GM18867 (cell line): ENCODE data around the gene ANAPC15.

ENCODE experiments used
- ATAC-seq: cut with Tn5 transposase; IDR thresholded peaks from one replicate; pipeline ENCODE4 v1.9.1; 2021; ENCODE audit warnings: mild to moderate bottlenecking, moderate library complexity; ENCODE audit not compliant: unreplicated experiment

The ANAPC15 gene

DNA sequence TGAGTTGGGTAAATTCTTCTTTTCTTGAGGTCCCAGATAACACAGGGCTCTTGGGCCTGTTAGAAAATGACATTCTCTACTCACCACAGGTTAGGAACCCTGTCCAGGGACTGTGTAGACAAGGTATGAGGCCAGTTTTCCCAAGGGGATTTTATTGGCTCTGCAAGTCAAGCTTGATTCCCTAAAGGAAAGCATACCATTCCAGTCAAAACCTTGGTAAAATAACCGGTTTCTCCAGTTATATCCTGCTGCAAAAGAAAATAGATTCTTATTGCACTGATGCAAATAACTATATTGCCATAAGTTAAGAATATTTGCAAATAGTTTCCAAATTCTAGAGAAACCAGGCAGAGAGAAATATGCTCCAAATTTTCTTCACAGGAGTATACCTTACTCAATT is 13.5 kb upstream of the ANAPC15 start:
- ATAC-seq = no peak

DNA sequence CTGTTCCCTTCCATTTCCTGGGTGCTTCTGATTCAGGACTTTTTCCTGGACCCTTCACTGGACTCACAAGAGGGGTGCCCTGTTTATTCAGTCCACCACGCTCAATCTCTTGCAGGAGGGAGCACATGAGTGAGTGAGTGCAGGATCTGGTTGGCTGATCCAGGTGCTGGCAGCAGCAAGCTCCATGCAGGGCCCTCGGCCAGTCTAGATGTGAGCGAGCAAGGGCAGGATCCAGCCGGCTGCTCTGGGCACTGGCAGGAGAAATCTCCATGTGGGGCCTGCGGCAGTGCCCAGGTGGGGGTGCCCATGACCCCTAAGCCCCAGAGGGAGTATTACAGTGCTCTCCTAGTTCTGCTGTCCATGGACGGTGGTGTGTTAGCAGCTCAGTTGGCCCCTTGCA is 11.6 kb upstream of the ANAPC15 start:
- no peak for ATAC-seq

DNA sequence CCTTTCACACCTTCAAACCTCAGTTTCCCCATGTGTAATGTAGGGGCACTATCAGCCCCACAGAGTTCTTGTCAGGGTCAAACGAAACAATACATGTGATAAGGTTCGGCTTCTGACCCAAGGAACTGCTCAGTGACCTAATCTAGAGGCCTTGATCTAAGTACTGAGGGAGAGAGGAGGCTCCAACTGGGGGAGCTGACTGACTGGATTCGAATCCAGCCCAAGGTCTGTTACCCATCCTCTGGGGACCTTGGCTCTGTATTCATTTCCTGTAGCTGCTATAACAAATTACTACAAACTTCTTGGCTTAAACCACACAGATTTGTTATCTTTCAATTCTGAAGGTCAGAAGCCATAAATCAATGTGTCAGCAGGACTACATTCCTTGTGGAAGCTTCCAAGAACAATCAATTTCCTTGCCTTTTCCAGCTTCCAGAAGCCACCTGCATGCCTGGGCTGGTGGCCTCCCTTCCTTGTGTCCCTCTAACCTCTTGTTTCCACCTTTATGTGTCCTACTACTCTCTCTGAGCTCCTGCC is 10.7 kb upstream of the ANAPC15 start:
- ATAC-seq = no peak

DNA sequence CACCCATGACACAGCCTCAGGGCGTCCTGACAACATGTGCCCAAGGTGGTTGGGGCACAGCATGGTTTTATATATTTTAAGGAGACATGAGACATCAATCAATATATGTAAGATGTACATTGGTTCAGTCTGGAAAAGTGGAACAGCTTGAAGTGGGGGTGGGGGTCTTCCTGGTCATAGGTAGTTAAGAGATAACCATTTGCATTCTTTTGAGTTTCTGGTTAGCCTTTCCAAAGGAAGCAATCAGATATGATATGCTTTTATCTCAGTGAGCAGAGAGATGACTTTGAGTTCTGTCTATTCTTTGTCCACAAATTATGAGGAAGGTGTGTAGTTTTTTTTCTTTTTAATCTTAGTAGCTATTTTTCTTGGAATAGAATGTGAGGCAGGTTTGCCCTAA is 10.1 kb upstream of the ANAPC15 start:
- no peak for ATAC-seq

DNA sequence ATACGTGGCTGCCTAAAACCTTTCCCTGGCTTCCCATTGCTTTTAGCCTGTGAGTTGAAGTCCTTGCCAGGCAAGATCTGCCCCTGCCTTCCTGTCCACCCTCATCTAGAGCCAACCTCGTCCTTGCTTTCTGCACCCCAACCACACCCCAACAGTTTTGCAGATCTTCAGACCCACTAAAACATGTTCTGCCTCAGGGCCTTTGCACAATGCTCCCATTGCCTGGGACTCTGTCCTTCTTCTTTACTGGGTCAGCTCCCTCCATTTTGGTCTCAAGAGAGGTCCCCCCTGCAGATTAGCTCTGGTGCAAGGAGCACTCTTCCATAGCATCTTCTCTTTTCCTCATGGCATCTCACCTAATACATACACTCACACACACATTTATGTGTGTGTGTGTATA is 8.4 kb upstream of the ANAPC15 start:
- ATAC-seq = no peak

DNA sequence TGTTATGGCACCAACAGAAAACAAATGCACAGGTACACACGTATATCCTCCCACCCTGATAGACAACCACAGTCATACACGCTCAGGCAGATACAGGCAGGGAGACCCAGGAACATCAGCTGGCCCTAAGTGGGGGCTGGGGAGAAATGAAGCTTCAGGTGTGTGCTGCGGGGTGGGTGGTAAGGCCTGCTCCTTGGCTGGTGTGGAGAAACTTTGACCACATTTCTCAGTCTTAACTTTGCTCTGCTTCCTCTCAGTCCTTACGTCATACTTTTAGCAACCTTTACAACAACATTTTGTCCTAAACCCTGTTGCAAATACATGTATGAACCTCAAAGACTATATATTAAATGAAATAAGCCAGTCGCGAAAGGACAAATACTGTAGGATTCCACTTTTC is 6.7 kb upstream of the ANAPC15 start:
- ATAC-seq = no peak

DNA sequence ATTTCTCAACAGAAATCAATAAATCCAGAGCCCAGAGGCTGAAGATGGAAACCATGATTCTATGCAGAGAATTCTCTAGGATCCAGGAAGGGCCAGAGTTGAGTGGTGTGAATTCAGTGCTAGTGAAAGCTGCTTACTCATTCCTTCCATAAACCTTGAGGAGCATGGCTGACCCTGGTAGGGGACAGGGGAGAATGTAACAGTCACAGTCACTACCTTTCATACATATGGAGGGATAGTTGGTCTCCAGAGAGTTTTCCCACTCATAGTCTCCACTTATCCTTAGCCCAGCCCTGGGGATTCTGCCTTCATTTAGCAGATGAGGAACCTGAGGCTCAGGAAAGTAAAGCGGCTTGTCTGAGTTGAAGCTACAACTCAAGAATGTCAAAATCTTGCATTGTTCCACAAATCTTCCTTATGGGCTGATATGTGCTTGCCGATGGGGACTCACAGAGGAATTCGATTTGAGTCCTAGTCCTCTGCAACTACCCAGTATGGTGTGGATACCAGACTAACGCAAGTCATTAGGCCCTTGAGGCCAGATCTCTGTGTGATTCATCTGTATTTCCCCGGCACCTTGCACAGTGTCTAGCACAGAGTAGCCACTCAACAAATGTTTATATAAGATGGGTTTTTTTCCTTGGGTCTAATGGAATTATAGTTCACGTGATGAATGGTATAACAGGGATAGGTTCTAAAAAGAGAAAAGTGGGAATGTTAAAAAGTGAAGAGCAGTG is 3.7 kb upstream of the ANAPC15 start:
- ATAC-seq = no peak

DNA sequence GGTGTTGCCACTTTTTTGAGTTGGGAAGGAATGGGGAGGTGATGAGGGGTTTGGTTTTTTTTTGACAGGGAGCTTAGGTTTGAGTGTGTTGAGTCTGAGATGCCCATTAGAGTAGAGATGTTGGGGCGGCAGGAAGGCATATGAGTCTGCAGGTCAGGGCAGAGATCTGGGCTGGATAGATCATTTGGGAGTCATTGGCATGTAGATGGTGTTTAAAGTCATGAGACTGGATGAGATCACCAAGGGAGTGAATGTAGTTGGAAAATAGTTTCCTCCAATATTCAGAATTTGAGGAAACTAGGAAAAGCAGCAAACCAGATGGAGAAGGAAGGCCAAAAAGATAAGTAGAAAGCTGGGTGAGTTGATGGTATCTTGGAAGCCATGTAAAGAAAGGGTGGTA is 2.1 kb upstream of the ANAPC15 start:
- ATAC-seq = no peak

DNA sequence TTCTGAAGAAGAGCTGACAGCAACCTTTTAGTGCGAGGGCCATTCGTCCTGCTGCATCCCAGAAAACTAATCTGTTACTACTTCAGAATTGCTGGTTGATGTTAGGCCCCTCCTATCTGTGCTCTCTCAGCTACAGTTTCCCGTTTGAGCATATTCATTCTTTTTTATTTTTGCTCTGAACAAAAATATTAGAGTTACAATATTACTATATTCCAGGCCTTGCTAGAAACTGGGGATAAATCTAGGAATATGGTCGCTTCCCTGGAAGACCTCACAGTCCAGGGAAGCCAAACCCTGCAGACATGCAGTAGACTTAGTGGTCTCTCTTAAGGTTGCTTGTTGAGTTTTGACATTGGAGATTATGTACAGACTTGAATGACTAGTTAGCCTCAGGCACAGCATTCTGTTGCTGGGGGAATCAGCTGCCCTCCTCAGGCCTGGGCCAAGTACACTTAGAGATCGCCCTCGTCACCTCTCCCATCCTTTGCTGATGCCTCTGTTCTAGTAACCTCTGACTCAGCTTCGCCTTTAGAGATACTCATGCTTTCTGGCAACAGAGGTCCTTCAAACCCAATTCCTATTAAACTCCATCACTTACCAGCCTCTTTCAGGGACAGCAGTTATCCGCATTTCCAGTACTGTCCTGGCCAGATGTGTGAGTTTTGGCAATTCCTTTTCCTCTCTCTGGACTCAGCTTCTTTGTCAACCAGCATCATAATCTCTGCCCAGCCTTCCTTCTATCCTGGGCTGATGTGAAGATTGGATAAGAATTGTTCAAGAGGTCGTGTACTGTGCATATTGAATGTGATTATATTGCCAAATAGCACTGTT is 698 bp upstream of the ANAPC15 start:
- no peak for ATAC-seq

DNA sequence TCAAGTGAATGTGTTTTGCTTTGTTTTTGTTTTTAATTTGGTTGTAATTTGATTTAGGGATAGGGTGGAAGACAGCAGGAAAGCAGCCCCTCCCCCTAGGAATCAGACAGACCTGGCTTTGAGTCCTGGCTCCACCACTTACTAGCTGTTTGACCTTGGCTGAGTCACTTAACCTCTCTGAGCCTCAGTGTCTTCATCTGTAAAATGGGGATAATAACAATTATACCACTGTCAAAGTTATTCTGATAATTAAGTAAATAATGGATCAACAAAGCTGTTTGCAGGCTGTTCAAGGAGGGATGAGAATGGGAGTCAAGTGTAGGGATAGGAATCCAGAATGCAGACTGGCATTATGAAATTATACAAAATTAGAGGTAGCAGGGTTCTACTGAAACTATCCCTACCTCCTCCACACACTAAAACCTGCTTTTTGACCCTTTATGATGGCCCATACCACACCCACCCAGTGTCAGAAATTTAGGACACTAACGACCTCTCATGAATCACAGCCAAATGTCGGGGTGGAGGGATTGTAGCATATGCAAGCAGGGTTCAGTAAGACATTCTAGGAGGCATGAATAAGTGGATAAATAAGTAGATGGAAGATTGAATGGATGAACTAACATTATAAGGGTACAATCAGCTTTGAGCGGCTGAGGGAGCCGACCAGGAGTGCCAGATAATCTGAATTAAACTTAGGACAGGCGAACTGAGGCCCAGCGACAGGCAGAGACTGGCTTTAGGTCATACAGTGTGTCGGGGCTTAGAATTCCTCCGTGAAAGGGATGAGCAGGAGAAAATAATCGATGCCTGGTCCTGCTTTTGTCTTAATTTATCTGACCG is 974 bp downstream of the ANAPC15 start:
- ATAC-seq = peak; percentile 1

DNA sequence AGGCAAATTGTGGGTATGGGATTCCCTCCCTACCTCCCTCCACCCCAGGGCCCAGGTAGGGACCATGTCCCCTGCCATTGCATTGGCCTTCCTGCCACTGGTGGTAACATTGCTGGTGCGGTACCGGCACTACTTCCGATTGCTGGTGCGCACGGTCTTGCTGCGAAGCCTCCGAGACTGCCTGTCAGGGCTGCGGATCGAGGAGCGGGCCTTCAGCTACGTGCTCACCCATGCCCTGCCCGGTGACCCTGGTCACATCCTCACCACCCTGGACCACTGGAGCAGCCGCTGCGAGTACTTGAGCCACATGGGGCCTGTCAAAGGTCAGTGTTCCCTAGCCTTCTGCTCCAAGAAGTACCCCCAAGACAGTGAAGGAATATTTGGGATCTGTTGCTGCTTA is 6.6 kb downstream of the ANAPC15 start, which contains the start of gene TOMT:
TSS of gene TOMT (plus strand) at position 37 of the 400 bp plus-strand sequence. CDS start at position 65, 28 bp downstream.
- ATAC-seq = no peak

DNA sequence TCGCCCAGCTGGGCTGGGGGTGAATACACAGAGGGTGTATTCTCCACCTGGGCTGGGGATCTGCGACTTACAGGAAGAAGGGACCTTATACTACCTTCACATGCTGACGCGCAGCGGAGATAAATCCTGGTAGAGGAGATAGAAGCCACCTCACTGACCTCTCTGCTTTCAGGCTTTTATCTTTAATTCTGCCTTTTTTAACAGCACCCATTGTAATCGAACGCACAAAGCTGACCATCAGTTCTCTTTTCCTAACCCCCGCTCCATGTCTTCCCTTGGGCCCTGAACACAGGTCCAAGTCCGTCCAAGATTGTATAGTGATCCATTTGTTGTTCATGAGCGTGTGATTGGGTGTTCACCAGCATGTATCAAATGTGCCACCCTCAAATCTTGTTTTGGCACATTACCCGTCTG is 8.7 kb downstream of the ANAPC15 start:
- ATAC-seq = no peak

DNA sequence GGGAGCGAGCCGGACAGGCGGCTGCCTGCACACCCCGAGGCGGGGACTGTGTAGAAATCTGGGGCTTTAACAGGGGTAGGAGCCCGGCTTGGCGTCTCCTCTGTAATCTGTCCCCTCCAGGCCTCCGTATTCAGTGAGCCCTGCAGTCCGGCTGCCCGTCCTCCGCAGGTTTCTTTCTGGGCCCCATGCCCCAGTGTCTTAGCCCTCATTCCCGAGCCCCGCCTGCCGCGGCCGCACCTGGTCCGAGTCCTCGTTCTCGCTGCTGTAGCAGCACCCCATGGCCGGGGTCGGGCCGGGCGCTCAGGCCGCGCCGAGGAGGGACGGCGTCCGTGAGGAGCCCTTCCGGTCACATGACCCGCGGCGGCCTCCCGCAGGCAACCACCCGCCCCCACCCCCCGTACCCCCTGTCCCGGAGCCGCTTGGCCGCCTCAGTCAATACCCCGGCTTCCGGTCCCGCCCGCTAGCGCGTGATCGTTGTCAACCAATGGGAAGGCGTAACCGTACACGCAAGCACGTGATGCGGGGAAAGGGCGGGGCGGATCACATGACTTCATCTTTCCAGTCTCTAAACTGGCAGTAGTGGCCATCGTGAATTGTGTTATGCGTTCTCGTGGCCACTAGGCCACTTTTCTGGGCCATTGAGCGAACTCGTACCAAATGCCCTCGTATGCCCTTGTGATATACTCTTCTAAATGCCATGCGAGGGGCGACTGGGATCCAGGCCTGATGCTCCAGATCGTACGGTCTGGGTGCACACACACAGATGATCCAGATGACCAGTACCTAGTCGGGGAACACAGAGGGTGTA is 9.3 kb downstream of the ANAPC15 start, which contains the start of gene LAMTOR1:
TSS of gene LAMTOR1 (minus strand) at position 352 of the 808 bp plus-strand sequence. CDS start at position 279, 73 bp downstream.
- ATAC-seq = peak; percentile 89

DNA sequence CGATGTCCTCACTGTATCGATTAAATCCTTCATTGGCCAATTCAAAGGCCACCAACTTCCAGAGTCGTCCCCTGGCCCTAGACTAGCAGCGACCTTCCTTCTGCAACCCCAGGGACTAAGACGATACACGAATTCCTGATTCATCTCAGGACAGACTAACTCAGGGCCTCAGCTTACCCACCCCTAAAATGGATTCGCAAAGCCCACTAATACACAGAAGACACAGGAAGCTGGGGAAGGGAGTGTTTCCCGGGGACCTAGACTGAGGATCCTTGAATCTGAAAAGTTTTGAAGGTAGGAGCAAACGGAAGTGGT is 9.9 kb downstream of the ANAPC15 start:
- no peak for ATAC-seq

DNA sequence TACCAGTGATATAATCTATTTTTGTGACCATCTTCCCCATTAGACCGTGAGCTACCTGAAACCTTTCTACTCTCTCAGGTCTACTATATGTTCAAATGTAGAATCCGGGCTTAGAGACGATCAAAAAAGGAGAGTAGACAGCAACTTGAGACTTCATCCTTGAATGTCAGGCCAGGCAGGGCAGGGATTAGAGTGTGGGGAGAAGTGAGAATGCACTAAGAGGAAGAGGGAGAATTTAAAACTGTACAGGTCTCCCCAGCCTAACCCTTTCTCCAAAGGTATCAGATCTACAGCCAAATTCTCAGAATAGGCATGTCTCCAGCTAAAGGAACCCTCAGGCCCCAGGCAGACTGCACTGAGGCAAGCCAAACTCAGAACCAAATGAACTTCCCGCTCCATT is 10.3 kb downstream of the ANAPC15 start:
- ATAC-seq = no peak

DNA sequence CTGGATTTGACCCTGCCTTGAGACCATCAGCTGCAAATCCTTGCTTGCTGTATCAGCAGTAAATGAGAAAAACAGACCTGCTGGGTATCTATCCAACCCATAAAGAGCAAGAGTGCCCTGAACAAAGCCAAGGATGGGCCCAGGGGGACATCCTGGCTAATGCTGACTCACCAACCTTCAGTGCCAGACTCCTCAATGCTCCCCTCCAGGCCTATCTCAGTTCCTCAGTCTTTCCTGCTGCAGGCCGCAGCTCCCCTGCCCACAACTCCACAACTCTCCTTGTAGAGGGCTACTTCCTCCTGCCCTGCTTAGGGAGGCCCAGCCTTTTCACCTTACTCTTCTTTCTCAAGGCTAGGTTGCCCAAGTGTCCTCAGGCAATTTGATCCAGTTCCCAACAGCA is 12.0 kb downstream of the ANAPC15 start:
- no peak for ATAC-seq

DNA sequence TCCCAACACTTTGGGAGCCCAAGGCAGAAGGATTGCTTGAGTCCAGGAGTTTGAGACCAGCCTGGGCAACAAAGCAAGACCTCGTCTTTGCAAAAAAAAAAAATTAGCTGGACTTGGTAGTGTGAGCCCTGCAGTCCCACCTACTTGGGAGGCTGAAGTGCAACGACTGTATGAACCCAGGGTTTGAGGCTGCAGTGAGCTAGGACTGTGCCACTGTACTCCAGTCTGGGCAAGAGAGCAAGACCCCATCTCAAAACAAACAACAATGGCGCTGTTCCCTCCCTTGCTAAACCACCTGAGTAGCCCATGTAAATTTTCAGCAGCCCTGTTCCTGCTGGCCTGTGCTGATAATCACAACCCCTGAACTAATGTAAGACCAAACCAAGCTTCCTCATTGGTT is 12.5 kb downstream of the ANAPC15 start:
- ATAC-seq = no peak

DNA sequence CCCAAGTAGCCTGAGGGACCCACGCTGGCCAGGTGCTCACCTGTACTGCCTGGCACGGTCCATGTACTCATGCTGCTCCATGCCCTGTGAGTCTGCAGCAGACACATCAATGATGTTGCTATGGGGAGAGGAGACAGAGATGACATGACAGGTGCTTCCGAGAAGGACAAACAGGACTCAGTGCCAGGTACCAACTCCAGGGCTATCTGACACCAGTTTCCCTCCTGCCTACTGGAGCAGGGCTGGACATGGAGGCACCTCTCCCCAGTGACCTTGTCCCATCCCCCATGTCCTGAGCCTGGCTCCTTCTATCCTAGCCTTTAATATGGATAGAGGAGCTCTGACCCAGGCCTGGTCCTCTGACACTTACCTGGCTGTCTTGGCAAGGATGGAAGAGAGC is 13.8 kb downstream of the ANAPC15 start:
- ATAC-seq = no peak

DNA sequence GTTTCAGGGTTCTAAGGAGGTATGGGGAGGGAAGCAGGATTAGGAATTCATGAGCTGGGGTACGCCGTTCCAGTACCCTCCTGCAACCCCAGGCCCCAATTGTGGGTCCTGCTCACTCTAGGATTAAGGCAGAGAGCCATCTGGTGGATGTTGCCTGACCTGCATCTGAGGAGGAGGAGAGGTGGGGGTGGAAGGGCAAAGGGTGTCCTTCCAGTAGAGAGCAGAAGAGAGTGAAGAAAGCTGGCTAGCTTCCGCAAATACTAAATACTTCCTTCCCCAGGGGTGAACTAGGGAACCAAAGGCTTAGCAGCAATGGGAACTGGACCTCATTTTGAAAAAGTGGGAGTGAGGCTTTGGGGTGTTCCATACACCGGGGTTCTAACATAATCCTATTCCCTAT is 21.2 kb downstream of the ANAPC15 start:
- ATAC-seq = no peak

DNA sequence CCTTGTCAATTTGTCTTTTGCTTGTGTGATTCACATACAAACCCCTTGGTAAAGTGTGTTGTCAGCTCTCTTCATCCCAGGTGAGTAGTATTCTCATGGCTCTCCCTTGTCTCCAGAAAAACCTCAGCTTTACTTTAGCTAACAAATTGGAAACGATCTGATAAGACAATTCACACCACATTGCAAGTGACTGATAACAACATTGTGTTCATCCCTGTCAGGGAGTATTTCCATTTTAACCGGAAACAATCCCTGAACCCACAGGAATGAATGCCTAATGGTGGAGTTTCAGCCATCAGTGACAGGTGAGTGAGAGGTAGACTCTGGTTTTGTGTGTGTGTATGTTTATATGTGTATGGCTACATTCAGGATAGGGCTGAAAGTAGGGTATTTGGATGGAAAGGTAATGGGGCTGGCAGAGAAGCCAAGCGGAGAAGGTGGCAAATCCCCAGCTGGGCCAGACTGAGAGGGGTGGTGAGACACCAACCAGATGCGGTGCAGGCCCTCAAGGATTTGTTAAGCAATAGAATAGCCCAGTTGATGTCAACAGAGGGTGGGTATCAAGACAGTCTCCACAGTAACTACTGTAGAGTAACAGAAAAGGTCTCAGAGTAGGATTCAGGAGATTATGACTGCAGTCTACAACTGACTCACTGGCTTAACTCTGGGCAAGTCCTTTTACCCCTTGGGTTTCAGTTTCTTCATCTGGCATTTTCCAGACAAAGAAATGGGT is 24.3 kb downstream of the ANAPC15 start:
- ATAC-seq = no peak
